Keratinocyte (primary cell): Measurements from ENCODE around the gene GPX2.

ENCODE experiments used
- EZH2 ChIP-seq: IDR thresholded peaks from one replicate; pipeline ENCODE4 v1.6.1; 2012; ENCODE audit warnings: inconsistent platforms, mild to moderate bottlenecking, low read length, moderate library complexity
- TF ChIP-seq, protein P1 (sequence below), 3 experiments: IDR thresholded peaks in 1 of 3; conservative IDR thresholded peaks in 1 of 3; optimal IDR thresholded peaks in 1 of 3; 2 replicates in 2 of 3; 3 replicates in 1 of 3; pipeline versions ENCODE3 to v1.5.1; 2011; ENCODE audit warnings: low read length in 3 of 3, mild to moderate bottlenecking in 3 of 3, moderate library complexity in 2 of 3, control low read depth in 1 of 3, inconsistent platforms in 1 of 3; ENCODE audit not compliant: insufficient read depth in 2 of 3; ENCODE audit errors: extremely low read depth in 1 of 3

DNA sequence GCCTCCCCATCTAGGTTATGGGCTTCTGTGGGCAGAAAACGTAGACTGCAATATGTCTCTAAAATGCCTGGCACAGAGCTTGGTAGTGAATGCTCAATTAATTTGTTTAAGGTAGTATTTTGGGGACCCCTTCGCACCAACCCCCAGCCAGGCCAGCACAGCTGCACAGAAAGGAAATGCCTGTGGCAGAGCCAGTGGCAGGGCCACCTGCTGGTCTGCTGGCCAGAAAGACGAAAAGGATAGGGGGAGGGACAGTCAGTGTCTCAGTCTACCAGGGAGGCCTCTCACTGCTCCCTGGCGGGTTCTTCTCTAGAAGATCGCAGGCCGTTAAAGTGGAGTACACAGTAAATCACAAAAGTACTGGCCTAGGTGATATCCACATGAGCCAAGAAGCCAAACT, 26.1 kb upstream of the GPX2 start:
- TF ChIP-seq, protein P1, sequence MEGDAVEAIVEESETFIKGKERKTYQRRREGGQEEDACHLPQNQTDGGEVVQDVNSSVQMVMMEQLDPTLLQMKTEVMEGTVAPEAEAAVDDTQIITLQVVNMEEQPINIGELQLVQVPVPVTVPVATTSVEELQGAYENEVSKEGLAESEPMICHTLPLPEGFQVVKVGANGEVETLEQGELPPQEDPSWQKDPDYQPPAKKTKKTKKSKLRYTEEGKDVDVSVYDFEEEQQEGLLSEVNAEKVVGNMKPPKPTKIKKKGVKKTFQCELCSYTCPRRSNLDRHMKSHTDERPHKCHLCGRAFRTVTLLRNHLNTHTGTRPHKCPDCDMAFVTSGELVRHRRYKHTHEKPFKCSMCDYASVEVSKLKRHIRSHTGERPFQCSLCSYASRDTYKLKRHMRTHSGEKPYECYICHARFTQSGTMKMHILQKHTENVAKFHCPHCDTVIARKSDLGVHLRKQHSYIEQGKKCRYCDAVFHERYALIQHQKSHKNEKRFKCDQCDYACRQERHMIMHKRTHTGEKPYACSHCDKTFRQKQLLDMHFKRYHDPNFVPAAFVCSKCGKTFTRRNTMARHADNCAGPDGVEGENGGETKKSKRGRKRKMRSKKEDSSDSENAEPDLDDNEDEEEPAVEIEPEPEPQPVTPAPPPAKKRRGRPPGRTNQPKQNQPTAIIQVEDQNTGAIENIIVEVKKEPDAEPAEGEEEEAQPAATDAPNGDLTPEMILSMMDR (optimal IDR thresholded peaks at IDR 0.05 in 1 of 3, IDR thresholded peaks at IDR 0.05 in 1 of 3, conservative IDR thresholded peaks at IDR 0.05 in 1 of 3; ENCODE audit: extremely low read depth in 1 of 3, insufficient read depth in 2 of 3, low read length in 3 of 3): no peak
- no peak for TF ChIP-seq EZH2
